A549 (cell line): Measurements from ENCODE around the gene CHCHD6.

Experiments
- BCL3 ChIP-seq: fragments of >200 bp; sonication (Bioruptor Twin); formaldehyde crosslinking; IDR thresholded peaks from 3 replicates; pipeline ENCODE4 v1.6.1; 2016
- RCOR1 ChIP-seq: fragments of 150-350 bp; IDR thresholded peaks from 2 replicates; pipeline ENCODE4 v1.6.1; 2014; ENCODE audit warnings: antibody characterized with exemption, low read length, low read depth

GRCh38 chr3:126995254-126995780 lies 291.3 kb downstream of the CHCHD6 start:
- no peak for TF ChIP-seq BCL3
- no peak for TF ChIP-seq RCOR1
